HG03066 (cell line): ENCODE measurements around the gene RORB.

Source experiments
- ATAC-seq: cut with Tn5 transposase; IDR thresholded peaks from one replicate; pipeline ENCODE4 v1.9.1; 2021; ENCODE audit warnings: low read depth; ENCODE audit not compliant: unreplicated experiment

The RORB gene

DNA sequence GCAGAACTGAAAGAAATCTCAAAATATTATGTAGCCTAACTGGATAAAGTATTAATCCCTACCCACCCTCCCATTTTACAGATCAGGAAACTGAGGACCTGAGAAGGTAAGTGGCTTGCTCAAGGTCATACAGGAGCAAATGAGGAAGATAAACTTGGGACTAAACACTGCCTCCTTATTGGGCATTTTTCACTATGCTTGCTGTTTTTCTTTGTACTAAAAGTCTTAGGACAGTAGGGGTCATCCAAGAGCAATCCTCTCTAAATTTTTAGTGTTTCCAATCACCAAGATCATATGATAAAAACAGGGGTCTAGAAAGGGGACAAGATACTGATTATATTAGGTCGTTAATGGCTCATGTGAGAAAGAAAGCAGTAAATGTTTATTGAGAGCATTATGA, 80.8 kb downstream of the RORB start:
- no peak for ATAC-seq

DNA sequence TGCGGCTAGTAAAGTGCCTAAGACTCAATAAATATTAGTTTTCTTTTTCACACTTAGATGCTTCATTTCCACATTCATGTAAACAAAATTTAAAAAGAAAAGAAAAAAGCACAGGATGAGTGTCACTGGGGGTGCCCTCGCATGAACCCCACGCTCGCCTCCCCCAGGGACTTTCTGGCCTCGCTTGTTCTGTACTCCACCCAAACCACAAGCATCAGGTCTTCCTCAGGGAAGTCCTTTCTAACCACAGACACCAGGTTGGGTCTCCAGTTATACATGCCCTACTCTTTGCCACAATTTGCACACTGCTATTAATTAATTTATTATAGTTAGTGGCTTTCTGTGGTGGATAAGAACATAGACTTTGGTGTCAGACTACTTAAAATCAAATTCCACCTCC, 92.4 kb downstream of the RORB start:
- ATAC-seq: no peak

DNA sequence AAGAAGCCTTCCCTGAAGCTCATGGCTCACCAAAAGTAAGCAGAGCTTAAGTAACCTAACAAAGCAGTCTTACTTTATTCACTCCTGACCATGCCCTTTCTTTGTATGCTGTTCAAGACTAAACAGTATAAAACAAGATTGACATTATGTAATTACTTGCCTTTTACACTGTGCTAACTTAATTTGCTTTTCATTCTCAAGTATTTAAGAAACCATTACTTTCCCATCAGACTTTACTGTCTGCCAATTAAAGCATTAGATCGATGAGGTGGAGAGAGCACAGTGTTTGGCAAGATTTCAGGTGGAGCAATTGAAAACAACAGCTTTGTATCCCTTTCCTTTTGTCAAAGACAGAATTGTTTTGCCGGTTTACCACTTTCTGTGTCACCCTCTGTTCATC, 98.2 kb downstream of the RORB start:
- ATAC-seq: no peak

DNA sequence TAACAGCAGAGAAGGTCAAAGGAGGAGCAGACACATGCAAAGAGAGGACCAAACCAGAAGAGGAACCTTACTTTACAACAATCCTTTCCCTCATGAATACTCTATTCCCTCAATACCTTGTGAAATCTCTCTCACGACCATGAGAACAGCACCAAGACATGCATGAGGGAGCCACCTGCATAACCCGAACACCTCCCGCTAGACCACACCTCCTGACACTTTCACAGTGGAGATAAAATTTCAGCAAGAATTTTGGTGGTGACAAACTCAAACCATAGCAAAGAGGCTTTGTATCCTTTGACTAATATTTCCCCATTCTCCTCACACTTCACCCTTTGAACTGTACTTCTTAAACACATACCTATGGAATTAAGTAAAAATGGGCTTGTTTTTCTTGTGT, 101.7 kb downstream of the RORB start:
- ATAC-seq: no peak

DNA sequence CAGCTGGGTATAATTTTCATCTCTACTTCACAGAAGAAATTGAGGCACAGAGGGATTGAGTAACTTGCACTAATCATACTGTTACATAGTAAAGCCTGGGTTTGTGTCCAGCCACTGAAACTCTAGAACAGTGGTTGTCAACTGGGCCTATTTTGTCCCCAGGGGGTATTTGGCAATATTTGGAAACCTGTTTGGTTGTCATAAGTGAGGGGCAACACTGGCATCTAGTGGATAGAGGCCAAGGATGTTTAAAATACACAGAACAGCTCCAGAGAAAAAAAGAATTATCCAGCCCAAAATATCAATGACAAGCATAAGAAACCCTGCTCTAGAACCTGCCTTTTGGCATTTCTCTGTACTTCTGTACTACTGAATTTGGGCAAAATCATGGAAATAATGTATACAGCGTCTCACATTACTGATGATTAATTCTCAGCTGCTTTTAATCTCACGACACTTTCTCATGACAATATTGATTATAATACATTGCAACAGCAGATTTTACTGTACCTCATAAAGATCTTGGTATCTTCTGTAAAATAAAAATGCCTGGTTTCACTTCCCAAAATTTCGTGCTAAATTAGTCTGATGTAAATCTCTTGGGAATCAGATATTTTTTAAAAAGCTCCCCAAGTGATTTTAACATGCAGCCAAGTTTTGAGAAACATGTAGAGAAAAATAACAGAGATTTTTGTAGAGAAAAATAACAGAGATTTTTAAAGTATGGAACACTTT, 112.7 kb downstream of the RORB start:
- ATAC-seq: no peak

DNA sequence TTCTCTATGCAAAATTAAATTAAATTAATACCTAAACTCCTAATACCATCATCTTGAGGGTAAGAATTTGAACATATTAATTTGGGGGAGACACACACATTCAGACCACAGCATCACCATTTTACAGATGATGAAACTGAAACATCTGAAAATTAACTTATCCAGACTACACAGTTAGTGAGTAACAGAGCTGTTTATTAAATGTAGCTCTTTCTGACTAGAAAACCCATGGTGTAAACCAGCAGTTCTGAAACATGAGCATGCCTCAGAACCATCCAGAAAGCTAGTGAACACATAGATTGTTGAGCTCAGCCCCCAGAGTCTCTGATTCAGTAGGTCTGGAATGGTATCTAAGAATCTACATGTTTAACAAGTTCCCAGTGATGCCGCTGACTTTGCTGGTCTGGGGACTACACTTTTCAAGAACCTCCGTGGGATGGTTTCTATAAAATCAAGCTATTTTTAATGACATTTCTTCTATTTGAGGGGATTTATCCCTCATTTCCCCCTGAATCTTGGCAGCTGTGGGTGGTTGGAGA, 113.5 kb downstream of the RORB start:
- ATAC-seq: no peak

DNA sequence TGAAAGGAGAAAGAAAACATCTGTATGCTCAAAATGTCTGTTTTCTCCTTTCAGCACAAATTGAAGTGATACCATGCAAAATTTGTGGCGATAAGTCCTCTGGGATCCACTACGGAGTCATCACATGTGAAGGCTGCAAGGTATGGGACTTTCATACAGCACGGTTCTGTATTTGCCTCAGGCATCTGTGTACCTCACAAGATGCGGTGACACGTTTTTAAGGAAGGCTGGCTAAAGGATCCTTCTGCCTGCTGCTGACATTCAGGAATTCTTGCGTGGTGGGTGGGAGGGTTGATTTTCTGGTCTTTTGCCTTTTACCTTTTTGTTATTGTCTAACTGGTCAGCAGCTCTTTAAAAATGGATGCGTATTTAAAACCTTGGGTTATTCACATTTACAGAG, 133.1 kb downstream of the RORB start:
- ATAC-seq: no peak

DNA sequence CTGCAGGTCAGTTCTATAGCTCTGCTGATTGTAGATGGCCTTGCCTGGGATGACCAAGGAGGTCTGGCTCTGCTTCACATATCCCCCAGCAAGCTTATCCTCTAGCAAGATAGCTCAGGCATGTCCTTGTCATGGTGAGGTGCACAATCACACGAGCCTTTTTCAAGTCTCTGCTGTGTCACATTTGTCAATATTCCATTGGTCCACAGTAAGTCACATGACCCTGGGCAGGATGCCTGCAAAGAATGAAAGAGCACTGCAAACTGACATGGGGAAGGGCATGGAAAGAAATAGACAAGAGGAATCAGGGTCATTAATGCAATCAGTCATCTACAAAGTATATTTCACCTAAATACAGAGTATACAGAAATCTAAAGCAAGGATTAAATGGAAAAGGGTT, 142.0 kb downstream of the RORB start:
- ATAC-seq: no peak

DNA sequence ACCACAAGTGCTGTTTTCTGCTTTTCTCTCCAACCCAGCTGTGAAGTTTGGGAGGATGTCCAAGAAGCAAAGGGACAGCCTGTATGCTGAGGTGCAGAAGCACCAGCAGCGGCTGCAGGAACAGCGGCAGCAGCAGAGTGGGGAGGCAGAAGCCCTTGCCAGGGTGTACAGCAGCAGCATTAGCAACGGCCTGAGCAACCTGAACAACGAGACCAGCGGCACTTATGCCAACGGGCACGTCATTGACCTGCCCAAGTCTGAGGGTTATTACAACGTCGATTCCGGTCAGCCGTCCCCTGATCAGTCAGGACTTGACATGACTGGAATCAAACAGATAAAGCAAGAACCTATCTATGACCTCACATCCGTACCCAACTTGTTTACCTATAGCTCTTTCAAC, 145.2 kb downstream of the RORB start:
- no peak for ATAC-seq

DNA sequence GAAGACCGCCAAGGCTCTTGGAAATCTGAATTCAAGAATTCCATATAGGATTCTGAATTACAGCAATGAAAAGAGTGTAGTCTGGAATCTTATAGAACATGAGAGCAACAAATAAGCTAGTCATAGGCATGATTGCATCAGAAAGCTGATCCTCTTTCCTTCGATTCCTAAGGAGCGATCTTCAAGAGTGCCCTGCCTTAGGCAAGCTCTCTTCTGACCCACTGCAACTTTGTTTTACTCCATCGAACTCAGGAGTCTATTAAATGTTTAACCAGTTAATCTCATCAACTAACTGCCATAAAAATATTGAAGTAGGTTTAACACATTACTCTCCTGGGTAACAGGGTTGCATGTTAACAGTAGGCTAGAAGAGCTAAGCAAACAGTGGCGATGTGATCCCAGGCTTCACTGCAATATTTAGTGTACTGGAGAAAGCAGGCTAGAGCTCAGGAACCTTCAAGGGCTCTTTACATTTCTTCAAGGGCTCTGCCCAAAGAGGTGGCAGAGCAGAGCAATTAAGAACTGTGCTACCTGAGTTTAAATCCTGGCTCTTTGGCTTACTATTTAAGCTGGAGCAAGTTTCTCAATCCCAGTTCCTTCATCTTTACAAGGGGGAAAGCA, 146.3 kb downstream of the RORB start:
- ATAC-seq: no peak

DNA sequence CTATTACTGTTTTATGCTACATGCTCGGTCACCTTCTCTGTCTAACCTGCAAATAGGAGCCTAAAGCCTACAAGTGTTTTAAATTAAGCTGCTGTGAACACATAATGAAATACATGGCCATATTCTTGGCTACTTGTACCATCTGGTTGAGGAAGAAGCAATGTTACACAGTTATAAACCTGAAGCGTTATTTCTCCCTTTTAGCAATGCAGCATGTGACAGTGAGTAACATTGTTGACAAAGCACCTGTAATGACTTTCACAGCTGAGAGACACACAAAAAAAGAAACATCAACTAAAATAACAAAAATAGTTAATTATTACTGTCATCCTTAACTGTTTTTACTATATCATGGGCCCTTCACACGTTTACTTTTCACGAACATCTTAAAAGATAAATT, 146.9 kb downstream of the RORB start:
- ATAC-seq: no peak

DNA sequence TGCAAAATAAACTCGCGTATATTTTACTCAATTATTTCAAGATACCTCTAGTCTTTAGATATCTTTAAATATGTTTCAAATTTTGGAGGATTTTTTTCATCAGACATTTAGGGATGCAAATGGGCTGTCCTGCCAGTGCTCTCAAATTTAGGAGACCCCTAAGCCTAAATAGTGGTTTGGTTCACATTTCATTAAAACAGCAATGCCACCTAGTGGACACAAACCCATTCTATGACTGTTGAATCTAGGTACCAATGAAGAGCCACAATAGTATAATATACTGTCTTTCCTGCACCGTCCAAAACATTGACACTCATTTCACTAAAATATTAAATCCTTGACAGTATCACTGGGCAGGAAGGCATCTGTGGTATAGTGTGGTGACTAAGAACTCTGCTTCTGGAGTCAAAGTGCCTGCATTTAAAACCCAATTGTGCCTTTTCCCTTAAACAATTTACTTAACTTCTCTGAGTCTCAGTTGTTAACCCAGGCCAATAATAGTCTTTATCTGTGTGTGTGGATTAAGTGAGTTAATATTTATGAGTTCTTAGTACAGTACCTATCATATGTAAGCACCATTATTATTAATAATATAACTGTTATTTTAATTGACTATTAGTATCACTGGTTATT, 148.0 kb downstream of the RORB start:
- ATAC-seq: no peak

DNA sequence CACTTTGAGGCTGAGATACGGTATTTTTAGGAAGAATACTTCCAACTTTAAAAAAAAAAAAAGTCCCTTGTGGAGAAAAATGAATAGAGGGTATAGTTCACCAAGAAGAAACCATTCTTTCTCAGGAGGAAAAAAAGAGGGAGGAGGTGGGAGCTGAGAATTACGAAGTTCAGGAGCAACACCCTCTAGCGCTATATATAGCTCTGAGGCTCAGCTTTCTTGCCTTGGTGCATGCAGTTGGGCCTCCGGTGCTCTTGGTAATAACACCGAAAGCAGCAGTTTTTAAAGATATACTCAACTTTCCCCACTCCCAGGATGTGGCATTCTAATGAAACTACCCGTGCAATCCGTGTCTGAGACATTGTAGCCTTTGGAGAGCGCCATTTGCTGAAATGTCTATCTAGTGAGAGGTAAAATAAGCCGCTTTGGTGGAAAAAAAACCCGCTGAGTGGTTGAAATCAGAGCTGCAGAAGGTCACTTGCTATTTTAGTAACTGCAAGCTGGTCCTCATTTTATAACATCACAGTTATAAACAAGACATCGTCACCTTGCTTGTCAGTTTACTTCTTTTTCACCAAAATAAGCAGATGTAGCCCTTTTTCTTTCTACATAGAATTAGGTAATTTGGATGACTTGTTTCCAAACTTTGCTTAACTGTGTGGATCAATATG, 156.4 kb downstream of the RORB start:
- no peak for ATAC-seq

DNA sequence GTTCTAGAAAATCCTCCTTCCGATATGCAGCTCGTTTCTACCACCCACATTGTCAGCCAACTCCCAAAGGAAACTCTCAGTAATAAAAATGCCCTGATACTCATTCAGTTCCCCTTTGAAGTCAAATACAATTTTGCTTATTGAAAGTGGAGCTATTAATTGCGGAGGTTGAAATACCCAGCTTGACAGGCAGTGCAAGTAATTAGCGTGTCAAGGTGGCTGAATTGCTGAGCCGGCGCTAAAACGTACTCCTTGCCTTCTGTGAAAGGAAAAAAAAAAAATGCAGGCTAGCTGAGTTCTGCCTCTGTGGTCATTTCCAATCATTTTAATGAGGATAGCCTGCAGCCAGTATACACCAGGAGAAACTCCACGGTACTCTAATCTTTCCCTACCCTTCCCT, 165.5 kb downstream of the RORB start:
- no peak for ATAC-seq

DNA sequence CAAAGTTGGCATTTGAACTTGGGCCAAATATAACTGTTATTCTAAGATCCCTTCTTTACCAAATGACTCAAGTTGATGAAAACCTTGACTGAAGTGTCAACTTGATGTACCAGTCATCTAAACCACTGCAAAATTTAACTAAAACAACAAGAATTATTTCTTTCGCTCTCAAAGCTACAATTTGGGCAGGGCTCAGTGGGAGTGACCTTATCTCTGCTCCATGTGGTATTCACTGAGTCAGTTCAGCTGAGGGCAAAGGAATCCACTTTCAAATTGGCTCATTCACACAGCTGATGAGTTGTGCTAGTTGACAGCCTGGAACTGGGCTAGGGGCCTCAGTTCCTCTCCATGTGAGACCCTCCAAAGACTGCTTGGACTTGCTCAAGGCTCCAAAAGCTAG, 166.3 kb downstream of the RORB start:
- ATAC-seq: no peak

DNA sequence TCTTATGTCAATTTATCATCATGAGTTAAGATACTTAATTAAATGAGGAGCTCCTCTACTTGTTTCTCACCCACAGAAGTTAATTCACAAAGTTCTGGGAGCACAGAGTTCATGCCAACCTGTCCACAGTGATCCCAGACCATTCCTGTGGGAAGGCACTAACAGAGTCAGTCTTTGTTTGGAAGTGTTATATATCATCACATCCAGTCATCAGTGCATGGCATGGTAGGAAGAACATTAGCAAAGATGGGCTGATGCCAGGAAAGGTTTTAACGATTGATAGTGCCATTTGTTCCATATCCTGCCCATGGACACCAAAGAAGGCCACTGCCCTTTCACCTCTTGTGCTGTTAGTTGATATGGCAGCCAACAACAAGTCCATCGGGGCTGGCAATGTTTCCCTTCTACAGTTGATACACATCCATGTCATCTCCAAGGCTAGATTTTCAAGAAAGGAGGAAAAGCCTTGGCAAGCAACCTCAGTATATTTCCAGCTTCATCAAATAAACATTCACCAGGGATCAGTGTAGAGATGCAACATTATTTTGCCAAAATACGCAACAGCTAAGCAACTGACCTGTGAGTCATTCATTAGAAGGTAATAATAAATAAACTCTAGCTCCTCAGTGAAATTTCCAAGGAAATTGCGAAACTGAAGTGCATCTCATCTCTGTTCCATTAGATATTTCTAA, 169.6 kb downstream of the RORB start:
- ATAC-seq: no peak

DNA sequence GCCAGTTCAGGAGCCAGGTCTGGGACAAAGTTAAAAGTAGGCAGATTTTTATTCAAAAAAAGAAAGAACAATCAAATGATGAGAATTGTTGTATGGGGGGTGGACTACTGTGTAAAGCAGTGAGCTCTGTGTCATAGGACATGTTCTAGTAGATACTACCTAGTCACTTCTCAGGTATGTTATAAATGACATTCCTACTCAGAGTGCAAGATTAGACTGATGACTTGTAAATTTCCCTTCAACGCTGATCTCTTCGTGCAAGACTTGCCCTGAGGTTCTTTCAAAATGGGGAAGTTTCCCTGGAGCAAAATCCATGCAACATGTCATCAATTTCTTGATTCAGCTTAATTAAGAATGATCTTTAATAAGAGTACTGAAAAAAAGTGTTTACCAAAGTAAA, 175.1 kb downstream of the RORB start:
- ATAC-seq: no peak

DNA sequence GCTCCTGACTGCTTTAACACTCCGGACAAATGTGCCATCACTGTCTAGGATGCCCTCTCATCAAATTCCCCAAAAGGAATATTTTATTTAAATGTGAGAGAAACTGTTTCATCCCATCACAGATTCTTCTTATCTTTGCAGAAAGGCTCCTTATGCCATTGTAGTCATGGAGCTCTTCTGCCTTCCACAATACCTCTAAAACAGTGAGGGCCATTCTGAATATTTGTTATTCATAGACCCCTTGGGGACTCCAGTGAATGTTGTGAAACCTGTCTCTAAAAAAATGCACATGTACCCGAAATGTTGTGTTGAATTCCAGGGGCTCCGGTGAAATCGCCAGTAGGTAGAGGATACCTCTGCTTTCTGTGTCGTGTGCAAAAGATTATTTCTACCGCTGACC, 176.9 kb downstream of the RORB start:
- ATAC-seq: no peak

DNA sequence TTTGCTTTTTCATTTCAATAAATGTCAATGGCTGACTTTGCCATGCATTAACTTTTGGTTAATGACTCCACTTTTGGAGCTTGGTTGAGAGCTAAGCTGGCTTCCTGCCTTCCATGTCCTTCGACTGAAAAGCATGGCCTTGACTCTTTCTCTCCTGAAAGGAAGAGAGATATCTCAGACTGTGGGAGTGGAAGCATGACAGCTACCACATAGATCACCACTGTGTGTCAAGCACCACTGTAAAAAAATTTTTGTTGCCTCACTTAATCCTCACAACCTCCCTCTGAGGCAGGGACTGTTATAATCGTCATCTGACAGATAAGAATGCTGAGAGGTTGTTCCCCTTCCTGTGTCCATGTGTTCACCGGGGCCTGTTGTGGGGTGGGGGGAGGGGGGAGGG, 184.8 kb downstream of the RORB start:
- no peak for ATAC-seq

DNA sequence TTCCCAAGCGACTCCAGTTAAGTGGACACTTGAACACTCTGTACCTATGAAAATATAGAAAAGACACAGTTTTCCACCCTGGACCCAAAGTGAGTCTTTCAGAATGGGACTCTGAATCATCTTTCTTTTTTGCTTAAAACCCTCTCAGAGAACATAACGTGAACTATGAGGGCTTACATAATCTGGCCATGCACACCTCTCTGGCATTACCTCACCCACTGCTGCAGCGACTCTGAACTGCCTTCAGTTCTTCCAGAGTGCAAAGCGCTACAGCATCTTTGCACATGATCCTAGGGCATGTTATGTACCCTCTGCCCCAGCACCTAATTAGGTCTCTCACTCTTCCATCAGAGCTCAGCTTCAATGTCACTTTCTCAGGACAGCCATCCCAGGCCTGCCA, 186.2 kb downstream of the RORB start:
- no peak for ATAC-seq

DNA sequence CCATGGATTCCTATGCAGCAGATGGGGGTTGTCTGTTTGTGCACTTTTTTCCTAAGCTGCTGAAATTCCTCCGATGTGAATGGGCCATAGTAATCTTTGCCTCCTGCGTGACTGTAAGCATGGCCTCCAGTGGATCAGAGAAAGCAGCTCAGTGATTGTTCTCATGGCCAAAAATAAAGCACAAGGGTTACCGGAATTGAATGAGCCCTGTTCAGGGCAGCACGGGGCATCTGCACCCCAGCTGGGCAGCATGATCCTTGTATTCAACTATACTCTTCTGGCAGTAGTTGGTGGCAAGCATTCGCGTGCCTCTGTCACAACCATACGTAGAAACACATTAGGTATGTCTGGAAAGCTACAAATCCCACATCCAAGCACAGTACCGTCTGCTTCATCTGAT, 193.9 kb downstream of the RORB start:
- no peak for ATAC-seq
